ENCODE data around the gene CYP2F1. TPM values are rescaled to one million over a fixed set of nuclear protein-coding genes. Genes with fewer than 3 reads are reported as not detected.
A peak's percentile ranks its signal among the peaks of the same experiment; 100 is the strongest.

The CYP2F1 gene
- polyA plus RNA-seq, 2 of the 4 experiments (the other 2 are of a cell fraction), result not detected

DNA sequence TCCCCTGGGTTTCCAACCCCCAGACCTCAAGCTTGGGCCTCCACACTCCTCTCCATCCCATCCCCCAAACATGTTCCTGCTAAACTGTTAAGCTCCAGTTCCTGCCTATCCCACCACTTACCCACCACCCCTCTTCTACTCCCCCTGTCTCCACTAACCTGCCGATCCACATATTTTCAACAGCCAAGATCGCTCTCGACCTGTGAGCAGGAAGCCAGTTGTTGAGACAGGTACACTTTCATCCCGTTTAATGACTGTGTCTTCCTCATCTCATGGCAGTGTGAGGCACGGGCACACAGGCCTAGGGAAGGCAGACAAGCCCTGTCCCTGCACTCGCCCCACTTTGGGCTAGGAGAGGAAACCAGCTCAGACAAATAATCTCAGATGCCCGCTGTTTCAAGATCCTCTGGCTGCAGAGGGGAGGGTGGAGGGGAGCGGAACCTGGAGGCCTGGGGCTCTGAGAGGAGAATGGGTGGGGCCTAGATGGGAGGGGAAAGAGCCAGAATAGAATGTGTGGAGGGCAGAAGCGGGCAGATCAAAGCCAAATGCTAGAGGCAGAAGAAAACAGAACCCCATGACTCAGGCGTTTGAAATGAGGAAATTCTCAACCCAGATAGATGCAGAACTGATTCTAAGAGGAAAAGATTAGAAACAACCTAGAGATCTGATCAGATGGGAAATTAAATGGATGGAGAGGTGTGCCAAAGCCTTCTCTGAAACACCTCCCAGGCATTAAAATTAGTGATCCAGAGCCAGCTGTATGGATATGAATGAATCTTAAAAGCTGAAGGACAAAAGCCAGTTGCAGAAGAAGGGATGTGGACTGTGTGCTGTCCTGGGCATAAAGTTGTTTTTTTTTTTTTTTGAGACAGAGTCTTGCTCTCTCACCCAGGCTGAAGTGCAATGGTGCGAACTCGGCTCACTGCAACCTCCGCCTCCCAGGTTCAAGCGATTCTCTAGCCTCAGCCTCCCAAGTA, 61.9 kb downstream of the CYP2F1 start:
- H3K4me2 ChIP-seq, result peak overlapping the region; percentile 86
- TF ChIP-seq CEBPB (IDR thresholded peaks at IDR 0.05) (peak in 1 of 2 experiments; percentile 14; a peak in 1 of 4 replicates), FOSL2 (IDR thresholded peaks at IDR 0.05) (peak; percentile 77), FOSL2 (CRISPR knock-in tag; IDR thresholded peaks at IDR 0.05) (peak; percentile 95), EP300 (IDR thresholded peaks at IDR 0.05) (peak in 1 of 2 experiments; percentile 61; a peak in 2 of 5 replicates), HOXA7 (CRISPR knock-in tag; IDR thresholded peaks at IDR 0.05) (0 out of 2 replicates have a peak, but pooled peaks have one; percentile 51), MAFK (IDR thresholded peaks at IDR 0.05; ENCODE audit: partially characterized antibody) (peak; percentile 33), JUN (IDR thresholded peaks at IDR 0.05) (peak; percentile 63 to 94; a peak in 4 of 5 replicates), HDAC2 (IDR thresholded peaks at IDR 0.05) (no peak), POLR2AphosphoS2 (conservative IDR thresholded peaks at IDR 0.05; ENCODE audit: low read length) (no peak), GATA3 (IDR thresholded peaks at IDR 0.05; ENCODE audit: borderline replicate concordance) (peak; percentile 68; the same call in 1 of the 2 replicates), JUNB (IDR thresholded peaks at IDR 0.05) (peak; percentile 66), RFX5 (IDR thresholded peaks at IDR 0.05) (no peak; the same call in 1 of the 2 replicates), CBX2 (IDR thresholded peaks at IDR 0.05; ENCODE audit: borderline replicate concordance, low read depth) (no peak), BHLHE40 (IDR thresholded peaks at IDR 0.05; ENCODE audit: low read depth, low read length) (no peak), HOXB5 (CRISPR knock-in tag; IDR thresholded peaks at IDR 0.05) (no peak; the same call in 1 of the 2 replicates), EHF (CRISPR knock-in tag; IDR thresholded peaks at IDR 0.05) (peak; percentile 25; the same call in 1 of the 2 replicates)
- TF ChIP-seq, protein P1, sequence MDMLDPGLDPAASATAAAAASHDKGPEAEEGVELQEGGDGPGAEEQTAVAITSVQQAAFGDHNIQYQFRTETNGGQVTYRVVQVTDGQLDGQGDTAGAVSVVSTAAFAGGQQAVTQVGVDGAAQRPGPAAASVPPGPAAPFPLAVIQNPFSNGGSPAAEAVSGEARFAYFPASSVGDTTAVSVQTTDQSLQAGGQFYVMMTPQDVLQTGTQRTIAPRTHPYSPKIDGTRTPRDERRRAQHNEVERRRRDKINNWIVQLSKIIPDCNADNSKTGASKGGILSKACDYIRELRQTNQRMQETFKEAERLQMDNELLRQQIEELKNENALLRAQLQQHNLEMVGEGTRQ (IDR thresholded peaks at IDR 0.05), result peak; percentile 25; the same call in 1 of the 2 replicates
- TF ChIP-seq, protein P2, sequence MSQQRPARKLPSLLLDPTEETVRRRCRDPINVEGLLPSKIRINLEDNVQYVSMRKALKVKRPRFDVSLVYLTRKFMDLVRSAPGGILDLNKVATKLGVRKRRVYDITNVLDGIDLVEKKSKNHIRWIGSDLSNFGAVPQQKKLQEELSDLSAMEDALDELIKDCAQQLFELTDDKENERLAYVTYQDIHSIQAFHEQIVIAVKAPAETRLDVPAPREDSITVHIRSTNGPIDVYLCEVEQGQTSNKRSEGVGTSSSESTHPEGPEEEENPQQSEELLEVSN (IDR thresholded peaks at IDR 0.05; ENCODE audit: borderline replicate concordance, low read depth), result no peak
- TF ChIP-seq, protein P3, sequence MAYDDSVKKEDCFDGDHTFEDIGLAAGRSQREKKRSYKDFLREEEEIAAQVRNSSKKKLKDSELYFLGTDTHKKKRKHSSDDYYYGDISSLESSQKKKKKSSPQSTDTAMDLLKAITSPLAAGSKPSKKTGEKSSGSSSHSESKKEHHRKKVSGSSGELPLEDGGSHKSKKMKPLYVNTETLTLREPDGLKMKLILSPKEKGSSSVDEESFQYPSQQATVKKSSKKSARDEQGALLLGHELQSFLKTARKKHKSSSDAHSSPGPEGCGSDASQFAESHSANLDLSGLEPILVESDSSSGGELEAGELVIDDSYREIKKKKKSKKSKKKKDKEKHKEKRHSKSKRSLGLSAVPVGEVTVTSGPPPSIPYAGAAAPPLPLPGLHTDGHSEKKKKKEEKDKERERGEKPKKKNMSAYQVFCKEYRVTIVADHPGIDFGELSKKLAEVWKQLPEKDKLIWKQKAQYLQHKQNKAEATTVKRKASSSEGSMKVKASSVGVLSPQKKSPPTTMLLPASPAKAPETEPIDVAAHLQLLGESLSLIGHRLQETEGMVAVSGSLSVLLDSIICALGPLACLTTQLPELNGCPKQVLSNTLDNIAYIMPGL (CRISPR knock-in tag; IDR thresholded peaks at IDR 0.05; ENCODE audit: borderline replicate concordance), result no peak
- peak; percentile 100 for FAIRE-seq
- ChIA-PET CTCF (interaction anchor here (0.6 to 2.3 kb wide), 17 partner anchors 10 to 736 kb away, joined by 3 to 15 read pairs (median 4); no protein-coding TSS in a partner anchor), POLR2A (interaction anchor here (0.6 to 3.2 kb wide), 9 partner anchors 8 to 295 kb away, joined by 3 to 23 read pairs (median 5); partner anchors contain the start of gene HNRNPUL1)
- H3K27ac ChIP-seq, result peak overlapping the region; percentile 85 to 87
- H3K4me3 ChIP-seq, result peak overlapping the region; percentile 40
- H3K4me1 ChIP-seq, result peaks cover 35% of the 10 kb centered on the region
- peak; percentile 96 to 98 for ATAC-seq
- 15% methylated on average over 14 of the region's 14 CpGs for WGBS (ENCODE audit: missing lambda C conversion rate)
- H3K9me3 ChIP-seq, result no peaks in the 10 kb centered on the region
- DNase-seq (ENCODE audit: low read depth in 1 of 2, low spot score in 1 of 2), result peak; percentile 98 to 100

Other genes starting within 250 kb of the CYP2F1 start
- gene CYP2A7, start 232.2 kb upstream of the CYP2F1 start, polyA plus RNA-seq (2011; rRNA removed), result not detected in 2 replicates
- not detected in 3 replicates for gene CYP2A7, start 232.2 kb upstream of the CYP2F1 start, polyA plus RNA-seq (2017; fragmentation: RNase III; extraction: RNeasy Plus Mini Kit Qiagen cat#74134 plus additional on column Dnase treatment)
- 0.04 TPM in 1 of 2 replicates, not detected in the other for gene CYP2B6, start 123.2 kb upstream of the CYP2F1 start, polyA plus RNA-seq (2011; rRNA removed)
- not detected in 3 replicates for gene CYP2B6, start 123.2 kb upstream of the CYP2F1 start, polyA plus RNA-seq (2017; fragmentation: RNase III; extraction: RNeasy Plus Mini Kit Qiagen cat#74134 plus additional on column Dnase treatment)
- gene CYP2A13, start 26.0 kb upstream of the CYP2F1 start, polyA plus RNA-seq (2011; rRNA removed), result not detected in 2 replicates
- gene CYP2A13, start 26.0 kb upstream of the CYP2F1 start, polyA plus RNA-seq (2017; fragmentation: RNase III; extraction: RNeasy Plus Mini Kit Qiagen cat#74134 plus additional on column Dnase treatment), result not detected in 3 replicates
- 8.6 and 19.7 TPM in 2 replicates for gene CYP2S1, start 78.8 kb downstream of the CYP2F1 start, polyA plus RNA-seq (2011; rRNA removed)
- 25.2 to 28.1 TPM (median 26.6 TPM) in 3 replicates for gene CYP2S1, start 78.8 kb downstream of the CYP2F1 start, polyA plus RNA-seq (2017; fragmentation: RNase III; extraction: RNeasy Plus Mini Kit Qiagen cat#74134 plus additional on column Dnase treatment)
- 60.1 and 60.3 TPM in 2 replicates for gene AXL, start 104.8 kb downstream of the CYP2F1 start, polyA plus RNA-seq (2011; rRNA removed)
- 45.4 to 69.4 TPM (median 47.8 TPM) in 3 replicates for gene AXL, start 104.8 kb downstream of the CYP2F1 start, polyA plus RNA-seq (2017; fragmentation: RNase III; extraction: RNeasy Plus Mini Kit Qiagen cat#74134 plus additional on column Dnase treatment)
- gene HNRNPUL1, start 149.9 kb downstream of the CYP2F1 start, polyA plus RNA-seq (2011; rRNA removed), result 89.5 and 117 TPM in 2 replicates
- gene HNRNPUL1, start 149.9 kb downstream of the CYP2F1 start, polyA plus RNA-seq (2017; fragmentation: RNase III; extraction: RNeasy Plus Mini Kit Qiagen cat#74134 plus additional on column Dnase treatment), result 272 to 278 TPM (median 273 TPM) in 3 replicates
- gene CCDC97, start 195.7 kb downstream of the CYP2F1 start, polyA plus RNA-seq (2011; rRNA removed), result 18.7 and 21.4 TPM in 2 replicates
- 26.8 to 29.2 TPM (median 27.6 TPM) in 3 replicates for gene CCDC97, start 195.7 kb downstream of the CYP2F1 start, polyA plus RNA-seq (2017; fragmentation: RNase III; extraction: RNeasy Plus Mini Kit Qiagen cat#74134 plus additional on column Dnase treatment)
- 6.0 and 13.2 TPM in 2 replicates for gene TGFB1, start 239.5 kb downstream of the CYP2F1 start, polyA plus RNA-seq (2011; rRNA removed)
- gene TGFB1, start 239.5 kb downstream of the CYP2F1 start, polyA plus RNA-seq (2017; fragmentation: RNase III; extraction: RNeasy Plus Mini Kit Qiagen cat#74134 plus additional on column Dnase treatment), result 63.4 to 86.4 TPM (median 83.2 TPM) in 3 replicates
- 17.5 and 19.6 TPM in 2 replicates for gene B9D2, start 249.7 kb downstream of the CYP2F1 start, polyA plus RNA-seq (2011; rRNA removed)
- gene B9D2, start 249.7 kb downstream of the CYP2F1 start, polyA plus RNA-seq (2017; fragmentation: RNase III; extraction: RNeasy Plus Mini Kit Qiagen cat#74134 plus additional on column Dnase treatment), result 22.5 to 26.1 TPM (median 24.4 TPM) in 3 replicates

Measured in A549 (cell line).